Epithelial cell of proximal tubule (primary cell): ENCODE results near the gene SPOCK1. TPM values are rescaled to one million over a fixed set of nuclear protein-coding genes. Genes with fewer than 3 reads are reported as not detected.

Source experiments
- DNase-seq: peaks from one replicate; pipeline ENCODE4 v3.0.0-alpha.2; 2011; ENCODE audit warnings: low read depth
- H3K4me3 ChIP-seq: 2 replicates; pipeline ENCODE4 v1.5.1; 2011; ENCODE audit warnings: low read depth, mild to moderate bottlenecking, low read length
- CTCF ChIP-seq: conservative IDR thresholded peaks from 2 replicates; pipeline ENCODE4 v1.5.1; 2012; ENCODE audit warnings: low read depth, mild to moderate bottlenecking, low read length
- total RNA-seq: library from RNA; depleted of rRNA; stranded (reverse); fragments of >200 nt; gene quantifications from 2 replicates; pipeline ENCODE4 v1.2.3, GENCODE V29; 2015

Gene SPOCK1
- total RNA-seq, 1 donor from 2014 or later, result 31.4 TPM

GRCh38 chr5:137332296-137332695, 166.8 kb downstream of the SPOCK1 start:
- no peak for DNase-seq
- H3K4me3 ChIP-seq, result no peak overlapping the region
- no peak for TF ChIP-seq CTCF

GRCh38 chr5:137329586-137330296, 169.4 kb downstream of the SPOCK1 start:
- no peak for TF ChIP-seq CTCF
- no peak overlapping the region for H3K4me3 ChIP-seq
- no peak for DNase-seq

GRCh38 chr5:137328991-137329390, 170.1 kb downstream of the SPOCK1 start:
- no peak for TF ChIP-seq CTCF
- no peak overlapping the region for H3K4me3 ChIP-seq
- DNase-seq, result no peak

GRCh38 chr5:137328463-137328862, 170.7 kb downstream of the SPOCK1 start:
- TF ChIP-seq CTCF, result no peak

GRCh38 chr5:137325721-137326120, 173.4 kb downstream of the SPOCK1 start:
- DNase-seq, result no peak
- no peak overlapping the region for H3K4me3 ChIP-seq
- no peak for TF ChIP-seq CTCF

More at GRCh38 chr5:137328463-137328862, 170.7 kb downstream of the SPOCK1 start:
- H3K4me3 ChIP-seq, result no peak overlapping the region
- DNase-seq, result no peak

GRCh38 chr5:137320056-137321045, 178.8 kb downstream of the SPOCK1 start:
- no peak overlapping the region for H3K4me3 ChIP-seq
- peak; percentile 91 for TF ChIP-seq CTCF
- no peak for DNase-seq
